OCI-LY1 (cell line): ENCODE data around the gene PABPN1L.
"Not testable (repeated sequence)": the region's sequence is repeated elsewhere in the genome, so short reads cannot be mapped to it uniquely, and the experiment has no call there.

Source experiments
- H2AFZ ChIP-seq: fragments of 200-600 bp; sonication (generic), shearing (Covaris generic); 2 replicates; pipeline ENCODE4 v1.6.0; 2014; ENCODE audit warnings: antibody characterized with exemption, mild to moderate bottlenecking, low read length
- H3F3A ChIP-seq: fragments of 200-600 bp; sonication (generic), shearing (Covaris generic); 2 replicates; pipeline ENCODE4 v1.6.0; 2014; ENCODE audit warnings: mild to moderate bottlenecking, antibody characterized with exemption, low read length, moderate library complexity; ENCODE audit not compliant: insufficient read depth
- H3K27ac ChIP-seq: fragments of 200-600 bp; sonication (generic); 2 replicates; pipeline ENCODE4 v1.5.1; 2014; ENCODE audit warnings: low read length, mixed run types, mild to moderate bottlenecking, low read depth; ENCODE audit not compliant: poor library complexity, severe bottlenecking
- H3K27me3 ChIP-seq: fragments of 200-600 bp; sonication (generic); 2 replicates; pipeline ENCODE4 v1.6.0; 2014; ENCODE audit warnings: antibody characterized with exemption, mild to moderate bottlenecking, low read length, moderate library complexity; ENCODE audit not compliant: insufficient read depth
- H3K36me3 ChIP-seq: fragments of 200-600 bp; sonication (generic); 2 replicates; pipeline ENCODE4 v1.6.1; 2014; ENCODE audit warnings: mild to moderate bottlenecking, antibody characterized with exemption, low read length, moderate library complexity, mixed read lengths; ENCODE audit not compliant: insufficient read depth
- H3K4me1 ChIP-seq: fragments of 200-600 bp; sonication (generic); 2 replicates; pipeline ENCODE4 v1.5.1; 2014; ENCODE audit warnings: mild to moderate bottlenecking, low read length, moderate library complexity; ENCODE audit not compliant: insufficient read depth, severe bottlenecking
- H3K4me2 ChIP-seq: fragments of 200-600 bp; sonication (generic), shearing (Covaris generic); 2 replicates; pipeline ENCODE4 v1.6.1; 2014; ENCODE audit warnings: low read length
- H3K4me3 ChIP-seq: fragments of 200-600 bp; sonication (generic); 2 replicates; pipeline ENCODE4 v1.5.1; 2014; ENCODE audit warnings: low read length, low read depth, mild to moderate bottlenecking, mixed read lengths; ENCODE audit not compliant: poor library complexity, severe bottlenecking
- H3K79me2 ChIP-seq: fragments of 200-600 bp; shearing (Covaris generic); 2 replicates; pipeline ENCODE4 v1.6.1; 2016; ENCODE audit warnings: mixed run types, low read length, mixed read lengths; ENCODE audit not compliant: insufficient read depth
- H3K9ac ChIP-seq: fragments of 200-600 bp; sonication (generic), shearing (Covaris generic); 2 replicates; pipeline ENCODE4 v1.6.1; 2014; ENCODE audit warnings: mild to moderate bottlenecking, low read length, mixed read lengths
- H3K9me2 ChIP-seq: fragments of 200-600 bp; sonication (generic), shearing (Covaris generic); 2 replicates; pipeline ENCODE4 v1.6.1; 2014; ENCODE audit warnings: low read depth, mild to moderate bottlenecking, low read length, mixed read lengths
- H3K9me3 ChIP-seq: fragments of 200-600 bp; shearing (Covaris generic); 2 replicates; pipeline ENCODE4 v1.6.1; 2014; ENCODE audit warnings: low read length, mixed read lengths
- H4K20me1 ChIP-seq: fragments of 200-600 bp; sonication (generic), shearing (Covaris generic); 2 replicates; pipeline ENCODE4 v1.6.0; 2016; ENCODE audit warnings: mild to moderate bottlenecking, low read length; ENCODE audit not compliant: insufficient read depth
- CTCF ChIP-seq: fragments of 200-600 bp; sonication (generic), shearing (Covaris generic); IDR thresholded peaks from 2 replicates; pipeline ENCODE4 v1.5.1; 2017; ENCODE audit warnings: mild to moderate bottlenecking, antibody characterized with exemption, low read length, moderate library complexity, mixed read lengths
- EZH2 ChIP-seq: fragments of 200-600 bp; sonication (generic), shearing (Covaris generic); IDR thresholded peaks from 2 replicates; pipeline ENCODE4 v1.8.0; 2017; ENCODE audit warnings: borderline replicate concordance, mixed run types, mild to moderate bottlenecking, antibody characterized with exemption, low read length, moderate library complexity, mixed read lengths

PABPN1L gene

GRCh38 chr16:88892065-88892464 is 25.6 kb upstream of the PABPN1L start:
- no peaks in the 10 kb centered on the region for H3K27me3 ChIP-seq
- no peaks in the 10 kb centered on the region for H4K20me1 ChIP-seq
- H3K4me3 ChIP-seq: no peak overlapping the region
- H3K4me1 ChIP-seq: no peaks in the 10 kb centered on the region
- TF ChIP-seq EZH2: no peak
- no peak for TF ChIP-seq CTCF
- no peak overlapping the region for H3K27ac ChIP-seq
- H3K9me2 ChIP-seq: no peaks in the 10 kb centered on the region
- no peaks in the 10 kb centered on the region for H3K79me2 ChIP-seq
- no peaks in the 10 kb centered on the region for H3F3A ChIP-seq
- H3K9ac ChIP-seq: no peak overlapping the region
- H3K9me3 ChIP-seq: no peaks in the 10 kb centered on the region
- no peak overlapping the region for H3K4me2 ChIP-seq
- no peak overlapping the region for H2AFZ ChIP-seq
- peaks cover 14% of the 10 kb centered on the region for H3K36me3 ChIP-seq

GRCh38 chr16:88891083-88891482 is 24.6 kb upstream of the PABPN1L start:
- H3F3A ChIP-seq: no peaks in the 10 kb centered on the region
- no peaks in the 10 kb centered on the region for H4K20me1 ChIP-seq
- no peak overlapping the region for H3K4me2 ChIP-seq
- no peak overlapping the region for H3K4me3 ChIP-seq
- no peaks in the 10 kb centered on the region for H3K27me3 ChIP-seq
- H3K9me2 ChIP-seq: no peaks in the 10 kb centered on the region
- H3K27ac ChIP-seq: no peak overlapping the region
- H3K79me2 ChIP-seq: no peaks in the 10 kb centered on the region
- H3K9ac ChIP-seq: no peak overlapping the region
- no peak overlapping the region for H2AFZ ChIP-seq
- no peaks in the 10 kb centered on the region for H3K9me3 ChIP-seq
- no peak for TF ChIP-seq CTCF
- TF ChIP-seq EZH2: no peak
- H3K36me3 ChIP-seq: peaks cover 14% of the 10 kb centered on the region
- no peaks in the 10 kb centered on the region for H3K4me1 ChIP-seq

- H3K4me3 ChIP-seq, H2AFZ ChIP-seq, H3K4me1 ChIP-seq, H3K9me2 ChIP-seq, H3K27ac ChIP-seq, H4K20me1 ChIP-seq, H3F3A ChIP-seq, H3K9ac ChIP-seq, H3K9me3 ChIP-seq, H3K27me3 ChIP-seq, H3K4me2 ChIP-seq, H3K79me2 ChIP-seq: not testable (repeated sequence)
- peaks cover 18% of the 10 kb centered on the region for H3K36me3 ChIP-seq
Measured at GRCh38 chr16:88889702-88890352, 23.4 kb upstream of the PABPN1L start.
